Measurements from ENCODE around the gene C1orf159.

Gene C1orf159

GRCh38 chr1:1141911-1142250 is 26.0 kb upstream of the C1orf159 start:
- TF ChIP-seq ZNF768 (tag by site-specific recombination; IDR thresholded peaks at IDR 0.05), result no peak
- no peak for TF ChIP-seq GLIS1 (tag by site-specific recombination; IDR thresholded peaks at IDR 0.05)
- TF ChIP-seq GLIS2 (tag by site-specific recombination; IDR thresholded peaks at IDR 0.05), result peak; percentile 44; the same call in 1 of the 2 replicates
- TF ChIP-seq ZFHX2 (tag by site-specific recombination; conservative IDR thresholded peaks at IDR 0.05), result no peak
- ChIA-PET POLR2A (no interaction called here), CTCF (no interaction called here)
- Histone ChIP-seq H3K36me3 (ENCODE audit: control insufficient read depth in 2 of 2, insufficient read depth in 1 of 2, low read length in 2 of 2) (no peaks in the 10 kb centered on the region), H3K9me3 (ENCODE audit: control insufficient read depth, insufficient read depth, low read depth, low read length) (no peaks in the 10 kb centered on the region), H3K4me1 (ENCODE audit: control insufficient read depth, insufficient read depth, low read length) (no peaks in the 10 kb centered on the region), H3K27ac (ENCODE audit: extremely low read depth, low read depth, low read length) (no peak overlapping the region), H3K4me3 (ENCODE audit: low read depth, low read length) (no peak overlapping the region)

- H3K4me1 ChIP-seq (ENCODE audit: control insufficient read depth, insufficient read depth, low read length), result no peaks in the 10 kb centered on the region
- H3K36me3 ChIP-seq (ENCODE audit: control insufficient read depth in 2 of 2, insufficient read depth in 1 of 2, low read length in 2 of 2), result no peaks in the 10 kb centered on the region
- CTCF ChIA-PET, result interaction anchor here (1.7 kb wide), 1 partner anchor 19 kb away, joined by 4 read pairs; no protein-coding TSS in a partner anchor
- H3K9me3 ChIP-seq (ENCODE audit: control insufficient read depth, insufficient read depth, low read depth, low read length), result no peaks in the 10 kb centered on the region
- TF ChIP-seq KLF1 (tag by site-specific recombination; IDR thresholded peaks at IDR 0.05) (0 out of 2 replicates have a peak, but pooled peaks have one; percentile 9), ZFHX2 (tag by site-specific recombination; conservative IDR thresholded peaks at IDR 0.05) (peak; percentile 9; the same call in 1 of the 2 replicates), ZBTB11 (tag by site-specific recombination; conservative IDR thresholded peaks at IDR 0.05; ENCODE audit: low read depth) (no peak), GLI4 (tag by site-specific recombination; IDR thresholded peaks at IDR 0.05) (no peak), GLIS2 (tag by site-specific recombination; IDR thresholded peaks at IDR 0.05) (peak; percentile 42; the same call in 1 of the 2 replicates), ZNF791 (tag by site-specific recombination; IDR thresholded peaks at IDR 0.05) (no peak), MZF1 (tag by site-specific recombination; IDR thresholded peaks at IDR 0.05; ENCODE audit: borderline replicate concordance) (no peak)
- POLR2A ChIA-PET, result no interaction called here
- no peak overlapping the region for H3K27ac ChIP-seq (ENCODE audit: extremely low read depth, low read depth, low read length)
- no peak overlapping the region for H3K4me3 ChIP-seq (ENCODE audit: low read depth, low read length)
These were observed 25.5 kb upstream of the C1orf159 start for GRCh38 chr1:1141244-1141910.

DNA sequence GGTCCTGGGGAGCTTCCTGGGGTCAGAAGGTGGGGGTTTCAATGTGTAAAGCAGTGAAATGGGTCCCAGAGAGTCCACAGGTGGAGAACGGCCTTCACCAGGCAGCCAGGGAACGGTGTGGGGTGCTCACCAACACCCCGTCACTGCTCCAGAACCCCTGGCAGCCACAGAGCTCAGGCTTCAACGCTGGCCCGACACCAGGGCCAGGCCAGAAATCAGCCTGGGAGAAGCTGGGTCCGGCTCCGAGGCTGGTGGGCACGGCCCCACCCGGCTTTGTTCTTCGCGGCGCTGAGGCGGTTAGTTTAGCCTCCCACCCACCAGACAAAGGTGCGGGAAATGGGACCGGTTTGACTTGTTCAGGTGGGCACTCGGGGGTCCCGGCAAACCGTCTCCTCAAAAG is 24.8 kb upstream of the C1orf159 start:
- no peaks in the 10 kb centered on the region for H3K4me1 ChIP-seq (ENCODE audit: control insufficient read depth, insufficient read depth, low read length)
- no peaks in the 10 kb centered on the region for H3K9me3 ChIP-seq (ENCODE audit: control insufficient read depth, insufficient read depth, low read depth, low read length)
- CTCF ChIA-PET, result interaction anchor here (1.7 kb wide), 1 partner anchor 18 kb away, joined by 4 read pairs; no protein-coding TSS in a partner anchor
- no peaks in the 10 kb centered on the region for H3K36me3 ChIP-seq (ENCODE audit: control insufficient read depth in 2 of 2, insufficient read depth in 1 of 2, low read length in 2 of 2)
- POLR2A ChIA-PET, result no interaction called here
- no peak overlapping the region for H3K4me3 ChIP-seq (ENCODE audit: low read depth, low read length)
- 0 out of 2 replicates have a peak, but pooled peaks have one; percentile 23 for TF ChIP-seq HIC1 (tag by site-specific recombination; IDR thresholded peaks at IDR 0.05)
- TF ChIP-seq ZBTB17 (tag by site-specific recombination; IDR thresholded peaks at IDR 0.05), result no peak
- TF ChIP-seq, protein P1, sequence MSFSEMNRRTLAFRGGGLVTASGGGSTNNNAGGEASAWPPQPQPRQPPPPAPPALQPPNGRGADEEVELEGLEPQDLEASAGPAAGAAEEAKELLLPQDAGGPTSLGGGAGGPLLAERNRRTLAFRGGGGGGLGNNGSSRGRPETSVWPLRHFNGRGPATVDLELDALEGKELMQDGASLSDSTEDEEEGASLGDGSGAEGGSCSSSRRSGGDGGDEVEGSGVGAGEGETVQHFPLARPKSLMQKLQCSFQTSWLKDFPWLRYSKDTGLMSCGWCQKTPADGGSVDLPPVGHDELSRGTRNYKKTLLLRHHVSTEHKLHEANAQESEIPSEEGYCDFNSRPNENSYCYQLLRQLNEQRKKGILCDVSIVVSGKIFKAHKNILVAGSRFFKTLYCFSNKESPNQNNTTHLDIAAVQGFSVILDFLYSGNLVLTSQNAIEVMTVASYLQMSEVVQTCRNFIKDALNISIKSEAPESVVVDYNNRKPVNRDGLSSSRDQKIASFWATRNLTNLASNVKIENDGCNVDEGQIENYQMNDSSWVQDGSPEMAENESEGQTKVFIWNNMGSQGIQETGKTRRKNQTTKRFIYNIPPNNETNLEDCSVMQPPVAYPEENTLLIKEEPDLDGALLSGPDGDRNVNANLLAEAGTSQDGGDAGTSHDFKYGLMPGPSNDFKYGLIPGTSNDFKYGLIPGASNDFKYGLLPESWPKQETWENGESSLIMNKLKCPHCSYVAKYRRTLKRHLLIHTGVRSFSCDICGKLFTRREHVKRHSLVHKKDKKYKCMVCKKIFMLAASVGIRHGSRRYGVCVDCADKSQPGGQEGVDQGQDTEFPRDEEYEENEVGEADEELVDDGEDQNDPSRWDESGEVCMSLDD (tag by site-specific recombination; IDR thresholded peaks at IDR 0.05), result peak; percentile 80; the same call in 1 of the 2 replicates
- TF ChIP-seq ZBTB7A (tag by site-specific recombination; IDR thresholded peaks at IDR 0.05; ENCODE audit: low read depth), result peak; percentile 74; the same call in 1 of the 2 replicates
- TF ChIP-seq ZNF239 (tag by site-specific recombination; IDR thresholded peaks at IDR 0.05), result no peak
- TF ChIP-seq ZNF10 (tag by site-specific recombination; IDR thresholded peaks at IDR 0.05), result no peak
- TF ChIP-seq KLF8 (tag by site-specific recombination; IDR thresholded peaks at IDR 0.05), result 0 out of 2 replicates have a peak, but pooled peaks have one; percentile 29
- no peak overlapping the region for H3K27ac ChIP-seq (ENCODE audit: extremely low read depth, low read depth, low read length)
